Measurements from ENCODE around the gene BICDL2. TPM values are rescaled to one million over a fixed set of nuclear protein-coding genes. Genes with fewer than 3 reads are reported as not detected.

BICDL2 gene
- total and polyA plus RNA-seq, 9 of the 15 experiments (the other 6 are each of a cell fraction or from before 2014, with no cell fraction given), result 0.09 to 0.28 (median 0.09) TPM; not detected in 6

DNA sequence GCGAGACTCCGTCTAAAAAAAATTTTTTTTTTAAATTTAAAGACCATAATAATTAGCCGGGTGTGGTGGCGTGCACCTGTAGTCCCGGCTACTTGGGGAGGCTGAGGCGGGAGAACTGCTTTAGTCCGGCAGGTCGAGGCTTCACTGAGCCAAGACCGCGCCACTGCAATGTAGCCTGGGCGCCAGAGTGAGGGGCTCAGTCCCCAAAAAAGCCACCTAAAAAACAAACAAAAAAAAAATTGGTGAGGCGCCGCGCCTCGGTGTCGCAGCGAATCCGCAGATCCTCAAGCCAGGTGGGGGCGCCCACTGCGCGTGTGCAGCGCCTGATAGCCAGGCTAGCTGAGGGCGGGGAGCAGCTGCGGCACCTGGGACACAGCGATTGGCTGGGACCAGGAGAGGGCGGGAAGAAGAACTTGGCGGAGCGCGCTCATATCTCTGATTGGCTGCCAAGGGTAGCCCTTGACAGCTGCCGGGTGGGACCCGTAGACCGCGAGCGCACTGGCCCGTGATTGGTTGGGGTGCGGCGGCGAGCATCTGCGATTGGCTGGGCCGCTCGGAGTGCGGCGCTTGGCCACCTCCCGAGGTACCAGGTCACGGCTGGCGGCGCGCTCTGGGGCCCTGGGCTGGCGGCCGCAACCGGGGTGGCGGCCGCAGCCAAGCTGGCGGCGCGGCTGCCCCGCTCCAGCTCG is 33.0 kb downstream of the BICDL2 start (continued):
- no peak for TF ChIP-seq FOSL1 (tag; conservative IDR thresholded peaks at IDR 0.05)
- no peak for TF ChIP-seq SFPQ (IDR thresholded peaks at IDR 0.05; ENCODE audit: low read depth, low read length)
- TF ChIP-seq ZNF263 (CRISPR knock-in tag; IDR thresholded peaks at IDR 0.05; ENCODE audit: borderline replicate concordance), result no peak
- no peak for TF ChIP-seq MXI1 (IDR thresholded peaks at IDR 0.05; ENCODE audit: low read depth, low read length)
- TF ChIP-seq ETV5 (CRISPR knock-in tag; IDR thresholded peaks at IDR 0.05; ENCODE audit: low read depth), result no peak
- no peak for TF ChIP-seq RHOXF2B (CRISPR knock-in tag; conservative IDR thresholded peaks at IDR 0.05)
- no peak for TF ChIP-seq ZNF121 (CRISPR knock-in tag; conservative IDR thresholded peaks at IDR 0.05)
- TF ChIP-seq MECOM (CRISPR knock-in tag; IDR thresholded peaks at IDR 0.05), result no peak
- TF ChIP-seq, protein P1, sequence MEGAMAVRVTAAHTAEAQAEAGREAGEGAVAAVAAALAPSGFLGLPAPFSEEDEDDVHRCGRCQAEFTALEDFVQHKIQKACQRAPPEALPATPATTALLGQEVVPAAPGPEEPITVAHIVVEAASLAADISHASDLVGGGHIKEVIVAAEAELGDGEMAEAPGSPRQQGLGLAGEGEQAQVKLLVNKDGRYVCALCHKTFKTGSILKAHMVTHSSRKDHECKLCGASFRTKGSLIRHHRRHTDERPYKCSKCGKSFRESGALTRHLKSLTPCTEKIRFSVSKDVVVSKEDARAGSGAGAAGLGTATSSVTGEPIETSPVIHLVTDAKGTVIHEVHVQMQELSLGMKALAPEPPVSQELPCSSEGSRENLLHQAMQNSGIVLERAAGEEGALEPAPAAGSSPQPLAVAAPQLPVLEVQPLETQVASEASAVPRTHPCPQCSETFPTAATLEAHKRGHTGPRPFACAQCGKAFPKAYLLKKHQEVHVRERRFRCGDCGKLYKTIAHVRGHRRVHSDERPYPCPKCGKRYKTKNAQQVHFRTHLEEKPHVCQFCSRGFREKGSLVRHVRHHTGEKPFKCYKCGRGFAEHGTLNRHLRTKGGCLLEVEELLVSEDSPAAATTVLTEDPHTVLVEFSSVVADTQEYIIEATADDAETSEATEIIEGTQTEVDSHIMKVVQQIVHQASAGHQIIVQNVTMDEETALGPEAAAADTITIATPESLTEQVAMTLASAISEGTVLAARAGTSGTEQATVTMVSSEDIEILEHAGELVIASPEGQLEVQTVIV (CRISPR knock-in tag; IDR thresholded peaks at IDR 0.05; ENCODE audit: borderline replicate concordance), result no peak
- TF ChIP-seq ELF1 (tag; IDR thresholded peaks at IDR 0.05), result no peak
- TF ChIP-seq HNRNPK (IDR thresholded peaks at IDR 0.05; ENCODE audit: low read depth, low read length, poor library complexity, severe bottlenecking), result no peak
- TF ChIP-seq SMARCB1 (IDR thresholded peaks at IDR 0.05; ENCODE audit: insufficient read length, low read depth), result no peak
- peak; percentile 98 for TF ChIP-seq PKNOX1 (IDR thresholded peaks at IDR 0.05)
- no peak for TF ChIP-seq TAF9B (IDR thresholded peaks at IDR 0.05; ENCODE audit: partially characterized antibody)
- no peak; the same call in 1 of the 2 replicates for TF ChIP-seq EP400 (IDR thresholded peaks at IDR 0.05)
- TF ChIP-seq ESRRA (IDR thresholded peaks at IDR 0.05; ENCODE audit: borderline replicate concordance, low read depth), result peak; percentile 81; the same call in 1 of the 2 replicates
- TF ChIP-seq, protein P2, sequence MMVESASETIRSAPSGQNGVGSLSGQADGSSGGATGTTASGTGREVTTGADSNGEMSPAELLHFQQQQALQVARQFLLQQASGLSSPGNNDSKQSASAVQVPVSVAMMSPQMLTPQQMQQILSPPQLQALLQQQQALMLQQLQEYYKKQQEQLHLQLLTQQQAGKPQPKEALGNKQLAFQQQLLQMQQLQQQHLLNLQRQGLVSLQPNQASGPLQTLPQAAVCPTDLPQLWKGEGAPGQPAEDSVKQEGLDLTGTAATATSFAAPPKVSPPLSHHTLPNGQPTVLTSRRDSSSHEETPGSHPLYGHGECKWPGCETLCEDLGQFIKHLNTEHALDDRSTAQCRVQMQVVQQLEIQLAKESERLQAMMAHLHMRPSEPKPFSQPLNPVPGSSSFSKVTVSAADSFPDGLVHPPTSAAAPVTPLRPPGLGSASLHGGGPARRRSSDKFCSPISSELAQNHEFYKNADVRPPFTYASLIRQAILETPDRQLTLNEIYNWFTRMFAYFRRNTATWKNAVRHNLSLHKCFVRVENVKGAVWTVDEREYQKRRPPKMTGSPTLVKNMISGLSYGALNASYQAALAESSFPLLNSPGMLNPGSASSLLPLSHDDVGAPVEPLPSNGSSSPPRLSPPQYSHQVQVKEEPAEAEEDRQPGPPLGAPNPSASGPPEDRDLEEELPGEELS (CRISPR knock-in tag; IDR thresholded peaks at IDR 0.05; ENCODE audit: borderline replicate concordance), result no peak
- TF ChIP-seq SMARCE1 (IDR thresholded peaks at IDR 0.05), result no peak

Data from K562 (cell line).